Endothelial cell of umbilical vein (primary cell): ENCODE results near the gene LMLN. TPM values are rescaled to one million over a fixed set of nuclear protein-coding genes. Genes with fewer than 3 reads are reported as not detected.
"Not testable (repeated sequence)": the region's sequence is repeated elsewhere in the genome, so short reads cannot be mapped to it uniquely, and the experiment has no call there.

Experiments
- BruUV-seq: library from RNA; stranded (reverse); fragments of 400-500 nt; replicated peaks from 2 replicates; lab custom pipeline; 2021; lab: Mats Ljungman, UMichigan
- CTCF ChIA-PET: fragments of 300-600, 350-600 bp; sonication (Branson Sonifier 250); formaldehyde crosslinking; loops from one replicate; lab custom pipeline; 2021; ENCODE audit warnings: antibody characterized with exemption, inconsistent platforms; lab: Charles Lee
- POLR2A ChIA-PET: fragments of 300-600, 350-600 bp; sonication (Branson Sonifier 250); formaldehyde crosslinking; loops from one replicate; lab custom pipeline; 2021; ENCODE audit warnings: antibody characterized with exemption, inconsistent platforms; lab: Charles Lee
- DNase-seq: peaks from one replicate; pipeline ENCODE4 v3.0.0-alpha.2; 2011; ENCODE audit warnings: low read depth, low spot score
- FAIRE-seq: peaks from 2 replicates; lab custom pipeline; 2011; peaks lifted over from hg19 to GRCh38; lab: Jason Lieb, UNC
- H2AFZ ChIP-seq: 2 replicates; pipeline ENCODE4 v1.6.0; 2012; ENCODE audit warnings: low read depth, low read length, control low read depth, inconsistent platforms
- H3K27ac ChIP-seq: 2 replicates; pipeline ENCODE4 v1.5.1; 2011; ENCODE audit warnings: low read depth, mild to moderate bottlenecking, control low read depth, low read length, moderate library complexity; ENCODE audit not compliant: insufficient read depth
- H3K27me3 ChIP-seq, 2 experiments: 2 replicates each; pipeline versions ENCODE4 v1.6.0 to v1.6.1; 2011; ENCODE audit warnings: low read length in 2 of 2, mixed read lengths in 1 of 2; ENCODE audit not compliant: control insufficient read depth in 2 of 2, insufficient read depth in 2 of 2
- H3K36me3 ChIP-seq, 2 experiments: 2 replicates in 1 of 2; 3 replicates in 1 of 2; pipeline ENCODE4 v1.5.1; 2011; ENCODE audit warnings: low read length in 2 of 2, mild to moderate bottlenecking in 1 of 2, moderate library complexity in 1 of 2; ENCODE audit not compliant: control insufficient read depth in 2 of 2, insufficient read depth in 2 of 2; ENCODE audit errors: extremely low read depth in 1 of 2
- H3K4me1 ChIP-seq: 3 replicates; pipeline ENCODE4 v1.5.1; 2011; ENCODE audit warnings: mild to moderate bottlenecking, low read length; ENCODE audit not compliant: control insufficient read depth, insufficient read depth; ENCODE audit errors: extremely low read depth
- H3K4me2 ChIP-seq: 2 replicates; pipeline ENCODE4 v1.6.1; 2011; ENCODE audit warnings: low read length, control low read depth, mixed read lengths; ENCODE audit not compliant: insufficient read depth
- H3K4me3 ChIP-seq, 3 experiments: fragments of 200-600 bp in 1 of 3; sonication (generic), shearing (Covaris generic) in 1 of 3; replicated peaks in 1 of 3; 2 replicates each; pipeline ENCODE4 v1.5.1; 2011 to 2016; ENCODE audit warnings: control low read depth in 3 of 3, low read length in 3 of 3, mild to moderate bottlenecking in 2 of 3, inconsistent platforms in 1 of 3, low read depth in 1 of 3, moderate library complexity in 1 of 3; ENCODE audit not compliant: insufficient read depth in 1 of 3
- H3K79me2 ChIP-seq: 2 replicates; pipeline ENCODE4 v1.6.0; 2012; ENCODE audit warnings: low read length, inconsistent platforms; ENCODE audit not compliant: control insufficient read depth, insufficient read depth
- H3K9ac ChIP-seq: replicated peaks from 2 replicates; pipeline ENCODE3; 2011; ENCODE audit warnings: low read length, control low read depth; ENCODE audit not compliant: insufficient read depth; ENCODE audit errors: extremely low read depth
- H3K9me1 ChIP-seq: replicated peaks from 3 replicates; pipeline ENCODE4 v1.6.0; 2011; ENCODE audit warnings: mild to moderate bottlenecking, low read length; ENCODE audit not compliant: control insufficient read depth, insufficient read depth; ENCODE audit errors: extremely low read depth
- H3K9me3 ChIP-seq: replicated peaks from 2 replicates; pipeline ENCODE4 v1.5.1; 2012; ENCODE audit warnings: low read length, inconsistent platforms; ENCODE audit not compliant: control insufficient read depth, insufficient read depth
- H4K20me1 ChIP-seq: replicated peaks from 2 replicates; pipeline ENCODE3; 2011; ENCODE audit warnings: mild to moderate bottlenecking, low read length; ENCODE audit not compliant: control insufficient read depth, insufficient read depth; ENCODE audit errors: extremely low read depth
- CTCF ChIP-seq, 2 donors: IDR thresholded peaks; 1 replicate in 1 of 2; 2 replicates in 1 of 2; pipeline ENCODE4 v1.5.1; 2011; ENCODE audit warnings: low read length in 2 of 2, mild to moderate bottlenecking in 2 of 2, moderate library complexity in 2 of 2, control low read depth in 1 of 2, inconsistent platforms in 1 of 2, low read depth in 1 of 2; ENCODE audit not compliant: insufficient read depth in 1 of 2; ENCODE audit errors: extremely low read depth in 1 of 2
- EZH2 ChIP-seq: IDR thresholded peaks from 2 replicates; pipeline ENCODE4 v1.6.1; 2012; ENCODE audit warnings: borderline replicate concordance, low read depth, mild to moderate bottlenecking, moderate library complexity, low read length, inconsistent platforms; ENCODE audit not compliant: severe bottlenecking
- FOS ChIP-seq: IDR thresholded peaks from 2 replicates; pipeline ENCODE4 v1.6.1; 2011; ENCODE audit warnings: mild to moderate bottlenecking, low read length, moderate library complexity, borderline replicate concordance; ENCODE audit not compliant: insufficient read depth
- GATA2 ChIP-seq: IDR thresholded peaks from 2 replicates; pipeline ENCODE4 v1.7.0; 2011; ENCODE audit warnings: low read depth, mild to moderate bottlenecking, moderate library complexity, mixed read lengths, low read length; ENCODE audit not compliant: insufficient read length, insufficient read depth
- JUN ChIP-seq: IDR thresholded peaks from 2 replicates; pipeline ENCODE4 v1.6.1; 2011; ENCODE audit warnings: borderline replicate concordance, low read depth; ENCODE audit not compliant: insufficient read length, insufficient read depth
- MAX ChIP-seq: IDR thresholded peaks from 2 replicates; pipeline ENCODE4 v1.6.1; 2011; ENCODE audit not compliant: insufficient read depth, insufficient read length
- MYC ChIP-seq: IDR thresholded peaks from one replicate; pipeline ENCODE4 v1.6.1; 2011; ENCODE audit warnings: mild to moderate bottlenecking, low read depth, low read length
- POLR2A ChIP-seq: IDR thresholded peaks from 2 replicates; pipeline ENCODE4 v1.6.1; 2012; ENCODE audit warnings: low read depth, mild to moderate bottlenecking, control low read depth, low read length
- POLR2AphosphoS5 ChIP-seq: IDR thresholded peaks from 2 replicates; pipeline ENCODE4 v1.6.1; 2012; ENCODE audit warnings: low read depth, mild to moderate bottlenecking, control low read depth, low read length, moderate library complexity; ENCODE audit not compliant: insufficient read depth
- dilution Hi-C: fragments of 300-500 bp; cut with MboI; formaldehyde crosslinking; loops from one replicate; pipeline ENCODE4 v1.15.0; 2019; ENCODE audit warnings: low sequenced_read_pairs; ENCODE audit not compliant: extremely low pct_ligation_motif_present
- intact Hi-C: fragments of 100-400 bp; cut with micrococcal nuclease; formaldehyde crosslinking; loops from one replicate; pipeline ENCODE4 v1.10.0; 2022
- polyA plus RNA-seq, 4 experiments: library from polyadenylated mRNA; depleted of rRNA in 3 of 4; stranded (reverse) in 3 of 4; unstranded in 1 of 4; fragments of >200 nt; gene quantifications; 2 replicates each; pipeline versions ENCODE4 v1.2.1 to v1.2.3, GENCODE V29; 2011 to 2012; ENCODE audit warnings: missing spikeins in 1 of 4
- total RNA-seq: library from RNA; stranded (reverse); gene quantifications from 2 replicates; pipeline ENCODE4 v1.2.3, GENCODE V29; 2021

LMLN gene
- total and polyA plus RNA-seq, 2 donors (not counting 3 experiments of a cell fraction or from before 2014, with no cell fraction given): 4.8 to 6.5 TPM

- ChIA-PET POLR2A (no interaction called here), CTCF (no interaction called here)
- intact Hi-C loops: loop anchor here (5.0 kb wide), 1 partner anchor 119 kb away; no protein-coding TSS in a partner anchor
- Histone ChIP-seq H3K9ac (no peak overlapping the region), H3K27me3 (no peaks in the 10 kb centered on the region), H3K4me1 (peaks cover 15% of the 10 kb centered on the region), H3K9me3 (no peaks in the 10 kb centered on the region), H3K36me3 (no peaks in the 10 kb centered on the region), H2AFZ (no peak overlapping the region), H4K20me1 (no peaks in the 10 kb centered on the region), H3K79me2 (no peaks in the 10 kb centered on the region), H3K4me3 (no peak overlapping the region), H3K9me1 (no peaks in the 10 kb centered on the region), H3K27ac (no peak overlapping the region), H3K4me2 (no peak overlapping the region)
- no TSS peak for BruUV-seq
- FAIRE-seq: no peak
- DNase-seq: no peak
- dilution Hi-C loops: no loop called here
- TF ChIP-seq JUN (no peak), GATA2 (no peak), MAX (no peak), FOS (no peak), CTCF (IDR thresholded peaks at IDR 0.05; ENCODE audit: extremely low read depth in 1 of 2, insufficient read depth in 1 of 2, low read depth in 1 of 2, low read length in 2 of 2) (no peak), POLR2AphosphoS5 (no peak), EZH2 (no peak), MYC (no peak), POLR2A (no peak)
Measured at GRCh38 chr3:197963019-197963637, 3.1 kb downstream of the LMLN start.

GRCh38 chr3:197967337-197967989, 7.4 kb downstream of the LMLN start:
- FAIRE-seq, H3K4me2 ChIP-seq, intact Hi-C loops, DNase-seq, H3K4me1 ChIP-seq, H3K27ac ChIP-seq, BruUV-seq, H3K9me1 ChIP-seq, H3K27me3 ChIP-seq, dilution Hi-C loops, H3K36me3 ChIP-seq, H3K9ac ChIP-seq, H3K79me2 ChIP-seq, H2AFZ ChIP-seq, CTCF ChIA-PET, H4K20me1 ChIP-seq, POLR2A ChIA-PET, H3K9me3 ChIP-seq, H3K4me3 ChIP-seq: not testable (repeated sequence)
